MM.1S (cell line): Measurements from ENCODE around the gene ADRM1.

Source experiments
- DNase-seq: peaks from one replicate; pipeline ENCODE4 v3.0.0-alpha.2; 2015
- H2AFZ ChIP-seq: fragments of 300-600 bp; sonication (generic); 2 replicates; pipeline ENCODE4 v1.6.0; 2016; ENCODE audit warnings: antibody characterized with exemption, low read length
- H3F3A ChIP-seq: fragments of 300-600 bp; sonication (generic); 2 replicates; pipeline ENCODE4 v1.6.1; 2016; ENCODE audit warnings: mild to moderate bottlenecking, antibody characterized with exemption, low read length, moderate library complexity, mixed read lengths; ENCODE audit not compliant: insufficient read depth
- H3K27ac ChIP-seq: fragments of 300-600 bp; sonication (generic); 2 replicates; pipeline ENCODE4 v1.5.1; 2016; ENCODE audit warnings: mild to moderate bottlenecking, low read length
- H3K27me3 ChIP-seq: fragments of 300-600 bp; sonication (generic); replicated peaks from 2 replicates; pipeline ENCODE4 v1.6.0; 2016; ENCODE audit warnings: low read length; ENCODE audit not compliant: insufficient read depth
- H3K36me3 ChIP-seq: fragments of 300-600 bp; sonication (generic); replicated peaks from 2 replicates; pipeline ENCODE4 v1.6.1; 2016; ENCODE audit warnings: mild to moderate bottlenecking, low read length, mixed read lengths; ENCODE audit not compliant: insufficient read depth
- H3K4me1 ChIP-seq: fragments of 300-600 bp; sonication (generic); 2 replicates; pipeline ENCODE4 v1.6.1; 2016; ENCODE audit warnings: low read length, mixed read lengths
- H3K4me2 ChIP-seq: fragments of 300-600 bp; sonication (generic); 2 replicates; pipeline ENCODE4 v1.6.0; 2016; ENCODE audit warnings: low read depth, low read length
- H3K4me3 ChIP-seq: fragments of 300-600 bp; sonication (generic); 2 replicates; pipeline ENCODE4 v1.5.1; 2016; ENCODE audit warnings: low read length, mixed read lengths
- H3K79me2 ChIP-seq: fragments of 300-600 bp; sonication (generic); 2 replicates; pipeline ENCODE4 v1.6.1; 2016; ENCODE audit warnings: mixed run types, low read length, mixed read lengths
- H3K9ac ChIP-seq: fragments of 300-600 bp; sonication (generic); 2 replicates; pipeline ENCODE4 v1.6.1; 2016; ENCODE audit warnings: low read length, mixed read lengths
- H3K9me2 ChIP-seq: fragments of 300-600 bp; sonication (generic); replicated peaks from 2 replicates; pipeline ENCODE4 v1.6.1; 2016; ENCODE audit warnings: mild to moderate bottlenecking, low read length, mixed read lengths; ENCODE audit not compliant: insufficient read depth
- H3K9me3 ChIP-seq: fragments of 300-600 bp; sonication (generic); replicated peaks from 2 replicates; pipeline ENCODE4 v1.6.1; 2016; ENCODE audit warnings: mild to moderate bottlenecking, low read length, mixed read lengths; ENCODE audit not compliant: insufficient read depth
- H4K20me1 ChIP-seq: fragments of 300-600 bp; sonication (generic); 2 replicates; pipeline ENCODE4 v1.6.1; 2016; ENCODE audit warnings: mild to moderate bottlenecking, low read length, moderate library complexity, mixed read lengths; ENCODE audit not compliant: insufficient read depth
- EZH2 ChIP-seq: fragments of 300-600 bp; sonication (generic); optimal IDR thresholded peaks from 2 replicates; pipeline ENCODE3; 2017; ENCODE audit warnings: low read depth, mild to moderate bottlenecking, antibody characterized with exemption, low read length, mixed read lengths
- EZH2phosphoT487 ChIP-seq: fragments of 300-600 bp; sonication (generic); IDR thresholded peaks from 2 replicates; pipeline ENCODE4 v1.6.1; 2018; ENCODE audit warnings: antibody characterized with exemption, low read length
- TF ChIP-seq, protein P1 (sequence below): fragments of 300-600 bp; sonication (generic); IDR thresholded peaks from 2 replicates; pipeline ENCODE4 v1.5.1; 2016; ENCODE audit warnings: antibody characterized with exemption, low read length, mixed read lengths

The ADRM1 gene

DNA sequence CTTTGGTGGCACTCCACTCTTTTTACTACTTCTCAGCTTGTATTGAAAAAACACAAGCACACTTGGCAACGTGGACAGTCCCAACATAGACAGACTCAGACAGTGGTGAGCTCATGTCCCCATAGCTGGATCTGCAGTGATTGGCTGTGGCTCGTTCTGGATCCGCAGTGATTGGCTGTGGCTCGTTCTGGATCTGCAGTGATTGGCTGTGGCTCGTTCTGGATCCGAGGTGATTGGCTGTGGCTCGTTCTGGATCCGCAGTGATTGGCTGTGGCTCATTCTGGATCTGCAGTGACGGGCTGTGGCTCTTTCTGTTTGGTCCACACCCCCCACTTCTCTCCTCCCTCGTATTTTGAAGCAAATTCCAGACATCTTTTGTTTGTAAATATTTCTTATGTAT, 36.5 kb upstream of the ADRM1 start:
- Histone ChIP-seq H3K9me3 (no peaks in the 10 kb centered on the region), H2AFZ (no peak overlapping the region), H3K79me2 (no peaks in the 10 kb centered on the region), H3K9ac (no peak overlapping the region), H3K27me3 (no peaks in the 10 kb centered on the region), H3K27ac (no peak overlapping the region), H3K4me3 (no peak overlapping the region), H3K4me1 (no peaks in the 10 kb centered on the region), H3F3A (no peaks in the 10 kb centered on the region), H3K36me3 (no peaks in the 10 kb centered on the region), H3K9me2 (no peaks in the 10 kb centered on the region), H3K4me2 (no peak overlapping the region), H4K20me1 (no peaks in the 10 kb centered on the region)
- no peak for DNase-seq
- TF ChIP-seq EZH2phosphoT487 (no peak), EZH2 (no peak)
- TF ChIP-seq, protein P1, sequence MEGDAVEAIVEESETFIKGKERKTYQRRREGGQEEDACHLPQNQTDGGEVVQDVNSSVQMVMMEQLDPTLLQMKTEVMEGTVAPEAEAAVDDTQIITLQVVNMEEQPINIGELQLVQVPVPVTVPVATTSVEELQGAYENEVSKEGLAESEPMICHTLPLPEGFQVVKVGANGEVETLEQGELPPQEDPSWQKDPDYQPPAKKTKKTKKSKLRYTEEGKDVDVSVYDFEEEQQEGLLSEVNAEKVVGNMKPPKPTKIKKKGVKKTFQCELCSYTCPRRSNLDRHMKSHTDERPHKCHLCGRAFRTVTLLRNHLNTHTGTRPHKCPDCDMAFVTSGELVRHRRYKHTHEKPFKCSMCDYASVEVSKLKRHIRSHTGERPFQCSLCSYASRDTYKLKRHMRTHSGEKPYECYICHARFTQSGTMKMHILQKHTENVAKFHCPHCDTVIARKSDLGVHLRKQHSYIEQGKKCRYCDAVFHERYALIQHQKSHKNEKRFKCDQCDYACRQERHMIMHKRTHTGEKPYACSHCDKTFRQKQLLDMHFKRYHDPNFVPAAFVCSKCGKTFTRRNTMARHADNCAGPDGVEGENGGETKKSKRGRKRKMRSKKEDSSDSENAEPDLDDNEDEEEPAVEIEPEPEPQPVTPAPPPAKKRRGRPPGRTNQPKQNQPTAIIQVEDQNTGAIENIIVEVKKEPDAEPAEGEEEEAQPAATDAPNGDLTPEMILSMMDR, result no peak

DNA sequence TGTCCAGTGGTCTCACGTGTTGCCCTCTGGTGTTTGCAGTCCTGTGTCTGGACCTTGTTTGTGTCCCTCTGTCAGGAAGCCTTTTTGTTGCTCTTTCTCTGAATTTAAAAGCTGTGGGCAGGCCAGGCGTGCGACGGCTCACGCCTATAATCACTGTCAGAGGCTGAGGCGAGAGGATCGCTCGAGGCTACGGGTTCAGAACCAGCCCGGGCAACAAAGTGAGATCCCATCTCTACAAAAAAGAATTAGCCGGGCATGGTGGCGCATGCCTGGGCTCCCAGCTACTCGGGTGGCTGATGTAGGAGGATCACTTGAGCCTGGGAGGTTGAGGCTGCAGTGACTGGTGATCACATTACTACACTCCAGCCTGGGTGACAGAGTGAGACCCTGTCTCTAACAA, 35.9 kb upstream of the ADRM1 start:
- Histone ChIP-seq H3K36me3 (no peaks in the 10 kb centered on the region), H3K27ac (no peak overlapping the region)

DNA sequence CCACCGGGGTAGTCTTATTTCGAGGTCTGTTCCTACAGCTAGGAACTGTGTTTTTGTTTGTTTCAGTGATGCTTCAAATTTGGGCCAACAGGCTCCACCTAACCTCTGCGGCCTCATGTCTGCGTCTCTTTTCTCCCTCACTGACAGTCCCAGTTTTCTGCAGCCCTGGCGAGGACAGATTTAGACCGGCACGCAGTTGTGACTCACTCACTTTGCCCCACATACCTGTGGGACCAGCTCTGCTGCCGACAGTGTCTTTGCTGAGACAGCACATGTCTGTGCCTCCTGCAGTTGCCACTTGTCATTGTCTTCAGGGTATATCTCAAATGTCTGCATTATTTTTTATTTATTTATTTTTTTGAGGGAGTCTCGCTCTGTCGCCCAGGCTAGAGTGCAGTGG, 35.3 kb upstream of the ADRM1 start:
- TF ChIP-seq EZH2phosphoT487, result no peak
- TF ChIP-seq, protein P1, result no peak
- no peak for TF ChIP-seq EZH2
- Histone ChIP-seq H3K27ac (no peak overlapping the region), H3K4me2 (no peak overlapping the region), H3K9me3 (no peaks in the 10 kb centered on the region), H2AFZ (no peak overlapping the region), H3K79me2 (no peaks in the 10 kb centered on the region), H3K4me1 (no peaks in the 10 kb centered on the region), H3K9ac (no peak overlapping the region), H3K27me3 (no peaks in the 10 kb centered on the region), H4K20me1 (no peaks in the 10 kb centered on the region), H3F3A (no peaks in the 10 kb centered on the region), H3K36me3 (no peaks in the 10 kb centered on the region), H3K4me3 (no peak overlapping the region), H3K9me2 (no peaks in the 10 kb centered on the region)
- DNase-seq, result no peak

More for the DNA sequence above, 35.9 kb upstream of the ADRM1 start:
- H4K20me1 ChIP-seq, result no peaks in the 10 kb centered on the region
- no peak overlapping the region for H2AFZ ChIP-seq
- TF ChIP-seq EZH2phosphoT487 (no peak), EZH2 (no peak)
- TF ChIP-seq, protein P1, result no peak
- H3K79me2 ChIP-seq, result no peaks in the 10 kb centered on the region
- H3K4me3 ChIP-seq, result no peak overlapping the region
- no peaks in the 10 kb centered on the region for H3K4me1 ChIP-seq
- H3K27me3 ChIP-seq, result no peaks in the 10 kb centered on the region
- H3K9me3 ChIP-seq, result no peaks in the 10 kb centered on the region
- no peak for DNase-seq
- no peaks in the 10 kb centered on the region for H3F3A ChIP-seq
- no peak overlapping the region for H3K9ac ChIP-seq
- no peaks in the 10 kb centered on the region for H3K9me2 ChIP-seq
- H3K4me2 ChIP-seq, result no peak overlapping the region
